Measurements from ENCODE around the gene DEGS1.
A peak's percentile ranks its signal among the peaks of the same experiment; 100 is the strongest.
"Not testable (repeated sequence)": the region's sequence is repeated elsewhere in the genome, so short reads cannot be mapped to it uniquely, and the experiment has no call there.

Gene DEGS1

DNA sequence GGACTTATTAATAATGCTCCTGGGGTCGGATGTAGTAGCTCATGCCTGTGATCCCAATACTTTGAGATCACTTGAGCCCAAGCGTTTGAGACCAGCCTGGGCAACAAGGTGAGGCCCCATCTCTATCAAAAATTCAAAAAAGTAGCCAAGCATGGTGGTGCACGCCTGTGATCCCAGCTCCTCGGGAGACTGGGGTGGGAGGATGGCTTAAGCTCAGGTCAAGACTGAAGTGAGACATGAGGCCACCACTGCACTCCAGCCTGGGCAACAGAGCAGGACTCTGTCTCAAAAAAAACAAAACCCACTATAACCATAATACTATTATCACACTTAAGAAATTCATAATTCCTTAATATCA, 1.6 kb upstream of the DEGS1 start:
- no peak for DNase-seq

DNA sequence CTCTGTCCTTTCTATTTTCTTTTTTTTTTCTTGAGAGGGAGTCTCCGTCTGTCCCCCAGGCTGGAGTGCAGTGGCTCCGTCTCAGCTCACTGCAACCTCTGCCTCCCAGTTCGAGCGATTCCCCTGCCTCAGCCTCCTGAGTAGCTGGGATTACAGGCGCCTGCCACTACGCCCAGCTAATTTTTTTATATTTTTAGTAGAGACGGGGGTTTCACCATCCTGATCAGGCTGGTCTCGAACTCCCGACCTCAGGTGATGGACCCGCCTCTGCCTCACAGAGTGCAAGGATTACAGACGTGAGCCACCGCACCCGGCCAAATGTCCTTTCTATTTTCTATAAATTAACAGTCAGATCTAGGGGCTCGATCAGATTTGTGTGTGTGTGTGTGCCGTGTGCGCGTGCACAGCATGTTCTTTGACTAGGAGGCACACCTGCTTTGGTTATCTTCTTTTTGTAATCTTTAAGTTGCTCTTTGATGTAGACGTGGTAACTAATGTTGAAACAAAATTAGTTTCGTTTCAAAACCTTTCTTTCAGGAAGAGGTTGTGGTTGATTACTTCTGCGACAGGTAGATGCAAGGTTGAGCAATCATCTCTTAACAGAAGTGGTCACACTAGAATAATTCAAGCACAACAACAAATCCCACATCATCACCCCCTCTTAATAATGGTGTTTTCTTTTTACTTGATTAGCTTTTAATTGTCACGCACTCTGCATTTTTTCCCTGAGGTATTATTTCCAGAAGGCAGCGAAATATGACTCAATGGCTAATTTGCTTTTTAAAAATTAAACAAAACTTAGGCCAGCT, 779 bp upstream of the DEGS1 start:
- DNase-seq, result no peak

DNA sequence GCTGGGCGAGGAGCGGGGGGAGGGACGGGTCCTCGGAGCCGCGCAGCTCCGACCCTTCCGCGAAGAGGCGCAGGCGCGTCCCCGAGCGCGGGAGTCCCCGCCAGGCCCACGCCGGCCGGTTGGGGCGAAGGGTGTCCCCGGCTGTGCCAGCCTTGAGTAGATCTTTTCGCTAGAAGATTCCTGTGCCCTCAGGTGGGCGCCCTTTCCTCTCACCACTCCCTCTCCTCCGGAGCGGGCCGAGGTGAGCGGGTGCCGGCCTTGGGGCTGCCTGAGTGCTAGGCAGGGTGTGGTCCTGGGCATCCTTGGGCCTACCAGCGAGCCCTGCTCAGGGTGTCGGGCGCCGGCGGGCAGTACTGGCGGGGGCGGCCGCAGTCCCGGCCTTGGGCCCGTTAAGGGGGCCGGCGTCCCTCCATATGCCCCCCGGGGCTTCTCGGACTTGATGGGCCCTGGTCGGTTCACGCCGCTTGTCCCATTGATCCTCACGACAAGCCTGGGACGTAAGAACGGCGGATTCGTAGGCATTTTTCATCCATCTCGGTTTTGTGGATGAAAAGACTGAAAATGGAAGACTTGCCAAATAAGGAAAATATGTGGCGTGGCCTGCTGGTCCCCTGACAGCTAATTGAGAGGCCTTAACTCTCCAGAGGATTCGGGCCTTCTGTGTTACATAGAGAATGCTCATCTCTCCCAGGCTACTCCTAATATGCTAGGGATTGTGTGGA, 712 bp downstream of the DEGS1 start:
- peak; percentile 65 for DNase-seq

GRCh38 chr1:224185208-224185607, 2.2 kb downstream of the DEGS1 start:
- no peak for DNase-seq

DNA sequence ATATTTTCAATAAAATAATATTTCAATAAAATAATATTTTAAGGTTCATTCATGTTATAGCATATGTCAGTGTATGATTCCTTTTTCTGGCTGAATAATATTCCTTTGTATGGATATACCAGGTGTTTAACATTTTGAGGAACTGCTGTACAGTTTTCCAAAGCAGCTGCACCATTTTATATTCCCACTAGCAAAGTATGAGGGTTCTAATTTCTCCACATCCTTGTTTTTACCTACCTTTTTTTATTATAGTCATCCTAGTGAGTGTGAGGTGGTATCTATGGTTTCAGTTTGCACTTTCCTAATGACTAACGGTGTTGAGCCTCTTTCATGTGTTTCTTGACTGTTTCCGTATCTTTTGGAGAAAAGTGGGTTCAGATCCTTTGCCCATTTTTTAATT, 5.2 kb downstream of the DEGS1 start:
- DNase-seq, result no peak

- DNase-seq, result peak; percentile 38
Measured at GRCh38 chr1:224189561-224189960, 6.5 kb downstream of the DEGS1 start.

DNA sequence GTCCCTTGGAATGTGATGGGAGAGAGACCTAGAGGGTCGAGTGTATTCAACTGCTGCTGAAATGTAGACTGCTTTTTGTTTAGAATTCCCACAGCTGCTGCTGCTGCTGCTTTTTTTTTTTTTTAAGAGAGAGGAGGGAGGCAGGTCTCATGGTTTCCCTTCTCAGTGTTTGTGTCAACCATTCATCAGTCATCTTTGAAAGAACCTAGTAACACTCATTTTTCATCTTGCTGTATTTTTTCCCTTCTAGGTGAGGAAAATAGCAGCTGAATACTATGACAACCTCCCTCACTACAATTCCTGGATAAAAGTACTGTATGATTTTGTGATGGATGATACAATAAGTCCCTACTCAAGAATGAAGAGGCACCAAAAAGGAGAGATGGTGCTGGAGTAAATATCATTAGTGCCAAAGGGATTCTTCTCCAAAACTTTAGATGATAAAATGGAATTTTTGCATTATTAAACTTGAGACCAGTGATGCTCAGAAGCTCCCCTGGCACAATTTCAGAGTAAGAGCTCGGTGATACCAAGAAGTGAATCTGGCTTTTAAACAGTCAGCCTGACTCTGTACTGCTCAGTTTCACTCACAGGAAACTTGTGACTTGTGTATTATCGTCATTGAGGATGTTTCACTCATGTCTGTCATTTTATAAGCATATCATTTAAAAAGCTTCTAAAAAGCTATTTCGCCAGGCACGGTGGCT, 9.2 kb downstream of the DEGS1 start:
- no peak for DNase-seq

- DNase-seq, result no peak
Measured at GRCh38 chr1:224193319-224193966, 10.4 kb downstream of the DEGS1 start.

DNA sequence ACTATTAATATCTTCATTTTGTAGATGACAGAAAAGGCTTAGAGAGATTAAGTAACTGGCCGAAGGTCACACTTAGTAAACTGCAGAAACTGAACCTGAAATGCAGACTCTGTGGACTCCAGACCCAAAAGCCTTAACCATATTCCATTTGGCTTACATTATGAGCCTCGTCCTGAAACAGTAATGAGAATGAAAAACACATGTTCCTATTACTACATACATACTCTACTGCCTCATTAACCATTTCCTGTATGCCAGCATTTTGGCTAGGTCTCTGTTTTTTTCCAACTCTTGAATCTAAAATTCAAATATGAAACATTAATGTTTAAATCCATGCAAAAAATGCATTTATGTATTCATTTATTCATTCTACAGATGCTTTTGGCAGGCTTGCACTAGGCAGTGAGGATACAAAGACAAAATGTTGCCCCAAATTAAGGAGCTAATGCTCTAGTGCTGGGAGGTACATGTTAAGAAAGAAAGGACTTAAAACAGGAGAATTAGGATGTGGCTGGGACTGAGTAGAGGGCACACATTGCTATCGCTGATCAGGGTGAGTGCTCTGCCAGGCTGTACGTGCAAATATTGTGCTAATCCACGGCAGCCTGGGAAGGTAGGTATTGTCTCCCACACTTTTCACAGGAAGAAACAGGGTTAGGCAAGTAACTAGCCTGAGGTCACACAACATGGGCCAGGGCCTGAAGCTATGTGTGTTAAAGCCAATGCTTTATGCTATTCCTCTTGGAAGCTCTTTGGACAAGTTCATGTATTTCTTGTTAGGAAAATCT, 14.0 kb downstream of the DEGS1 start:
- peak; percentile 27 for DNase-seq

DNA sequence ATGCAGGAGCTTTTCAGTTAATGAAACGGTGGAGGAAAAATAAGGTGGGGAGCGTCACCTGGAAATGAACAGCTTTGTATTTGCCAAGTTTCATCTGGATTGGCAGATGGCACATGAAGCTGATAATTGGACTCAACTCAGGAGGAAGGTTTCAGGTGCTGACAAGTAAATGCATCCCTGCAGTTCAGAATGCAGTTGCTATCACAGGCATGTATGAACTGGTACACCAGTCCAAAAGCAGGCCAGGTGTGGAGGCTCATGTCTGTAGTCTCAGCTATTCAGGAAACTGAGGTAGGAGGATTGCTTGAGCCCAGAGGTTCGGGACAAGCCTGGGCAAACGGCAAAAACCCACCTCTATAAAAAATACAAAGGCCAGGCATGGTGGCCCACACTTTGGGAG, 15.5 kb downstream of the DEGS1 start:
- no peak for DNase-seq

GRCh38 chr1:224199679-224200078, 16.6 kb downstream of the DEGS1 start:
- DNase-seq, result no peak

GRCh38 chr1:224201383-224201782, 18.3 kb downstream of the DEGS1 start:
- DNase-seq, result peak; percentile 28

GRCh38 chr1:224201853-224202252, 18.8 kb downstream of the DEGS1 start:
- DNase-seq, result no peak

GRCh38 chr1:224203243-224204016, 20.4 kb downstream of the DEGS1 start:
- peak; percentile 93 for DNase-seq

DNA sequence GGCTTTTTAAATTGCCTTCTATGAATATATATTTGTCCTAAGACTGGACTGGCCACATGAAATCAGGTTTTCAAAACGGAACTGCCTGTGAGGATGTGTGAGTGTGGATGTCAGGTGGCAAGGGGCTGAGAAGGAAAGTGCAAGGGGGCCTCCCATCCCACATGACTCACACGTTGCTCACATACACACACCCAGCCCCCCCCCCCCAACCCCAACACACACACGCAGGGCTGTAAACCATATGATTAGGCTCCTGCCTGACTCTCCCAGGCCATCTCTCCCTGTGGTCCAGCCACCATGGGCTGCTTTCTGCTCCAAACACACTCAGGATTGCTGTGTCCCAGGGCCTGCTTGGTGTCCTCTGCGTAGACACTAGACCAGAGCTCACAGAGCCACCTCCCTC, 22.4 kb downstream of the DEGS1 start:
- peak; percentile 83 for DNase-seq

- DNase-seq, result not testable (repeated sequence)
Measured at GRCh38 chr1:224205931-224206538, 23.0 kb downstream of the DEGS1 start.

DNA sequence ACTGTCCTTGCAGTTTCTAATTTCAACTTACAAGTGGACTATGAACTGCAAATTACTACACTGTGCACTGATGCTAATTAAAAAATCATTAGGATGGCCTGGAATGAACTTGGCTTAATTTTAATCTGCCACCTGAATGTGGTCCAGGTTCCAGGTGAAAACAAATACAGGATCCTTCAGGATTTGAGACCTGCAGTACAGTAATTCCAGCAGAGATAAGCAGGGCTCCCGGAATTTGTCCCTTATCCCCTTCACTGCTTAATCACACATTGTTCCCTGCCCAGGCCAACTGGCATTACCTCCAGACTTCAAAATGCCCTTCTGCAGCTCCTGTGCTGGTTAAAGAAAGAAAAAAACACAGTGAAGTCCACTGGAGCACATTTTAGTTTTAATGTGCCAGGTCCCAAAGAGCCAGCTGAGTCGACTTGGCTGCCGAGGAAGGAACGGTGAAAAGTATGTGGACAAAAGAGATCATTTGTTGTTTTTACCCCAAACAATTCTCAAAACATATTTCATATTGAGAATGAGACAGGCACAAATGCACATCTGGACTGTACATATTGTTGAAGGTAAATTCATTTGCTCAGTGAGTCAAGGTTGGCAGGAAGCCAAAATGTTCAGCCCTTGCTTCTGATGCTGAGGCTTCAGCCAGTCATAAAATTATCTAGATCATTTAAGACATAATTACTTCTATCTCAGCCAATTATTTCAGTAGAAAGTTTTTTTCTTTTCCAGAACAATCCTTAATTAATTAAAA, 28.3 kb downstream of the DEGS1 start:
- DNase-seq, result peak; percentile 79

GRCh38 chr1:224212618-224213061, 29.6 kb downstream of the DEGS1 start:
- DNase-seq, result peak; percentile 16

GRCh38 chr1:224213438-224214119, 30.5 kb downstream of the DEGS1 start:
- no peak for DNase-seq

DNA sequence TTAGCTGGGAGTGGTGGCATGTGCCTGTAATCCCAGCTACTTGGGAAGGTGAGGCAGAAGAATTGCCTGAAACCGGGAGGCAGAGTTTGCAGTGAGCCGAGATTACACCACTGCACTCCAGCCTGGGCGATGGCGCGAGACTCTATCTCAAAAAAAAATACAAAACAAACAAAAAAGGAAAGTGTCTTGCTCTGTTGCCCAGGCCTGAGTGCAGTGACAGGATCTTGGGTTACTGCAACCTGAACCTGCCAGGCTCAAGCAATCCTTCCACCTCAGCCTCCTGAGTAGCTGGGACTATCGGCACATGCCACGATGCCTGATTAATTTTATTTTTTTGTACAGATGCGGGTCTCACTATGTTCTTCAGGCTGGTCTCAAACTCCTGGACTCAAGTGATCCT, 33.3 kb downstream of the DEGS1 start:
- no peak for DNase-seq
